ENCODE data around the gene EFCAB11.
A peak's percentile ranks its signal among the peaks of the same experiment; 100 is the strongest.

The EFCAB11 gene, protein sequence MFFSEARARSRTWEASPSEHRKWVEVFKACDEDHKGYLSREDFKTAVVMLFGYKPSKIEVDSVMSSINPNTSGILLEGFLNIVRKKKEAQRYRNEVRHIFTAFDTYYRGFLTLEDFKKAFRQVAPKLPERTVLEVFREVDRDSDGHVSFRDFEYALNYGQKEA

DNA sequence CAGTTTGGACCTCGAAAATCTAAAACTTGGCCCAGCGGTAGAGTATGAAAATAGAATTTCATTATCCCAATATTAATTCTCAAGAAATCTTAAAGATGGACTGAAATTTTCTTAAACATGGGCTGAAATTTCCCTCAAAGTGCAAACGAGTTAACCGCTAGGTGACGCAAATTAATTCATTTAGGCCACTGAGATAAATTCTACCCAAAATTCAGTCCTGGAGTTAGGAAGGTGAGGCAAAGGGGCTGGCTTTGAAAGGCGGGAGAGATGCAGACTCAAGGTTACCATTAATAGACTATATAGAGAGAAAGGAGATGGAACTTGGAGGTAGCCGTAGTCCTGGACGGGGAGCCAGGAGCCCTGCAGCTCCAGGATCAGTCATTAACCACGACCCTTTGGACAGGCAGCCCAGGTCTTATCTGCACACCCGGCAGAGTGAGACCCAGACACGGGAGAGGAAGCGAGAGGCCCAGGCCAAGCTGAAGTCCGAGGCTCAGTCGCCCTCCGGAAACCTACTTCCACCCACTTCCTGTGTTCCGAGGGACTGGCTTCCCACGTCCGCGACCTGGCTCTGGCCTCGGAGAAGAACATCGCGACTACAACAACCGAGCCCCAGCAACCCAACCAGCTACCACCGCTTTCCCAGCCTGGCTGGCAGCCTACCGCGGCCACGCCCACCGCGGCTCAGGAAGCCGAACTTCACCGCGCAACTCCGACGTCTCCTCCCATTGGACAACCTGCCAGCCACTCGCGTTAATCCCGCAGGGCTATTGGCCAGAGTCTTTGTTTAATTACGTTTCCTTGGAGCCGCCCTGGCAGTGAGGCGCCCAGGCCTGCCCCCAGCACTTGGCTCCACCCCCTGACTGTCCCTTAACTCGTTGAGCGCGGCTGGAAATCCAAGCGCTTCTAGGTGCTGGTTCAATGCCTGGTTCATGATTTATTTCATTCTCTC, at the start of gene EFCAB11:
Gene EFCAB11, minus strand, starts transcription at position 661 of the 952 bp plus-strand sequence. Its CDS starts 70 bp downstream, at position 591.
- peak; percentile 100 for DNase-seq

DNA sequence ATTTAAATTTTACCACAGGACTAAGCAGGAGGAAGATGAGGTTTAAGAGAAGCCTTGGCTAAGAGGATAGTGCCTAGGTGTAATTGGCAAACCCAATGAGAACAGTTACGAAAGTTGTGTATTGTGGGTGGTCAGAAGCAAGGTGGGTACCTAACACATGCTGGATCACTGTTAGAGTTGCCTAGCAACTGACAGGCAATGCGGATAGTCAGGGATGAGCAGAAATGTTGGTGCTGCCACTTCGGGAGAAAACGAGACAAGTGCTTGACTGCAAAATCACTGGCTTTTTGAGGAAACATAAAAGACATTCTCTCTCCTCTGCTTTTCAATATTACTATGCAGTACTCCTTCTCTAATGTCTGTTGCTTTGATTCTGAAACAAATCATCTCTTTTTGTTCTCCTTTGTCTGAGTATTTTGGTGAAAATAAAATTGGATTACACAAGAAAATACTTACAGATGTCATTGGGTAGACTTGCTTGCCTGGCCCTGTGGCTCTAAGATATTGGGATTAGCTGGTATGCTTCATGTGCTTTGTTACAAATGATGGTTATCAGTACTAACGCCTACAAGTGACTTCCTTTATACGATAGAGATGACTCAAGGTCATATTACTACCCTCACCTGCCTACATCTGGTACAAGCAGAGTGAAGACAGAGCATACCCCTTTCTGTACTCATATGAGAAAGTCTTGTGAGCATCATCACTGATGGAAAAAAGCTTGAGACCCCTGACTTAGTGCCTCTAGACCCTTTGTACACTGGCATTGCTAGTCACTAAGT, 49.2 kb upstream of the EFCAB11 start:
- DNase-seq = no peak

DNA sequence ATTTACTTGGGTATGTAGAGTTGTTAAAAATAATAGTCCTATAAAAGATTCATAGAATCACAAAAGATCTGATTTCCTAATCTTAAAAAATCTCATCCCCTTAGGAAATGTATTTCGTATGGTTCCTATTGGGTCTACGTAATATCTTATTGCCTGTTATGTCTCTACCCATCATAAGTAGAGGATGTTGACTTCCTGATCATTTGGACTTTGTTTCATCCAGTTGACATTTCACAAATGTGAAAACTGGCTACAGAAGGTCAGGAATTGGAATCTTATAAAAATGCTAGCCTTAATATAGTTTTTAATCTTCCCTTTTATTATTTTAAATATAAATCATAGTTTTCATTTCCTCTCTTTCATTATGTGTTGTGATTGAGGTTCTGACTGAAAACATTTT, 46.4 kb upstream of the EFCAB11 start:
- no peak for DNase-seq

DNA sequence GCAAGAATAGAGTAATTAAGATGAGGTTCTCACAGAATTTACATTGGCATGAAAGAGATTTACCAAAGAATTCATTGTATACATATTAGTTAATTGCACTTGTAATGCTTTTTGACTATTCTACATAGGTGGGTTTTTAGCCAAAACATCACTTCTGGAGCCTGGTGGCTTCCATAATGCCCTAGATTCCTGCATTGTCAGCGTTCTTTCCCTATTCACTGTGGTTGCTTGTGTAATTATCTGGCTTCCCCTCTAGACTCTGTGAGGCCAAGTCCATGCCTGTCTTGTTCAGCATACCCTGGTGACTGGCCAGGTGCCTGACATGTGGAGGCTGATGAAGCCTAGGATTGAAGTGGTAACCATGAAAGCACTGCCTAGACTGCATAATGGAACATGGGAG, 42.4 kb upstream of the EFCAB11 start:
- no peak for DNase-seq

DNA sequence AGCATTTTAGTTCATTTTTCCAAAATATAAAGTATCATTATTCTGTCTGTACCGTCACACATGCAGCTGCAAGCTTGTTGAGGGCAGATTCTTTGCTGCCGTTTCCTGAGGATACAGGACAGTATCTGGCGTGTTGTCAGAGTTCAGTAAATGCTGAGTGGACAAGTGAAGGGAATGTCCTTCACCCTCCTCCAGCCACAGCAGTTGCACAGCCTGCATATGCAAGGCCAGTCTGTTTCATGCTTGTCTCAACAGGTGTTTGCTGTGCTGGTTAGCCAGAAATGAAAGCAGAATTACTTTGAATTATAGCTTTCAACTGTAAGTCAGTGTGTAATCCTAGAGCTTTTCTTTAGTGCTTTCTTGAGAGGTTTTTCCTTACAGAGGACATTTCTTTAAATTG, 37.7 kb upstream of the EFCAB11 start:
- no peak for DNase-seq

DNA sequence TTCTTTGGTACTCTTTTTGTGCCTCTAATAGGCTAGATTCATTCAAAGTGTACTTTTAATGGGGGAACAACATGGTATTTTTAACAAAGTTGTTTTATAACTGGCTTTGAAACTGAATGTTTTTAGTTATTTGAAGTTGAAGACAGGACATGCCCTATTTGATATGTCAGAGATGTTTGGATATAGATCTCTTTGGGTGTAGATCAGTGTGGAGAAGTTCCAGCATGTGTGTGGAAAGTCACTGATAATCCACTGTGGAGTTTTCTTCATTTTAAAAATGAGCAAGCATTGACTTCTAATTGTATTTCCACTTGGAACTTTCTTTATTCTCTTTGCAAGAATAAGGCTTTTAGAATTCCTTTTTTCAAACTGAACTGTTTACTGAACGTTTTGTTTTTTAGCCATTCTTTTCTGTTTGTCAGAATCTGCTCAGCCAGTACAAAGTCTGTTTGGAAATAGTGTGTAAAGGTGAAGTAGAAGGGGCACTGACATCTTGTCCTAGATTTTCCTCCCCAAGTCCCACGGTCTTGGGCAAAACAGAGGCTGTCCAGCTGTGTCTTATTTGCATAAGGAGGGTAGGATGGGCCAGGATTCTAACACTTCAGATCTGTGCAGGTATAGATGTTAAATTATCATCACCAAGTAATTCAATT, 36.2 kb upstream of the EFCAB11 start:
- DNase-seq = no peak

DNA sequence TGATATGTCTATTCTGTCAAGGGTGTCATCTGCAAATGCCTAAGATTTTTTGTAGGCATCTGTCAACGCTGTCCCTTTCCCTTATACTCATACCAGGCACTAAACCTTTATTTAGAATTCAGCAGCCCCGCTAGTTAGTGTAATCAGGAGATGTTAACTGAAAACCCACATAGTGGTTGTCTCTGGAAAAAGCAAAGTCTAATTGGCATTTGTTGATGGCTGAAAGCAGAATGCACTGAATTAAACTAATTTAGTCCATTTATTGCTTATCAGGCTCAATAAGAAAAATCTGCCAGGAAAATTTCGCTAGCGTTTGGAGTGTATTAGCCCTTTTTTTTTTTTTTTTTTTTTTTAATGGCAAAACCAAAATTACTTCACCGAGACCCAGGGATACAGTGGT, 35.7 kb upstream of the EFCAB11 start:
- DNase-seq = no peak

DNA sequence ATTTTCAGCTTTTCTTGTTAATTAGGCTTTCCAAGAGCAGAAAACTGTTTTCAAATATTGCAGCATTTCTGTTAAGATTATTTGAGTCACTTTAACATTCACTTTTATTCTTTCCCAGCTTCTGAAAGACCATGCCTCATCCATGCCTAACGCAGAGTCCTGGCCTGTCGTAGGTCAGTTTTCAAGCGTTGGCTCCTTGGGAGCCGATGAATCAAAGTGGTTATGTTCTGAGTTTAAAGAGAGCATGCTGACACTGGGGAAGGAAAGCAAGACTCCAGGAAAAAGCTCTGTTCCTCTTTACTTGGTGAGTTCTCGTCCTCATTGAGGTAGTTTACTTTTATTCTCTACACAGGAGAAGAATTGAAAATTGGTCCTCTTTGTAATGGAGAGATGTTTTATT, 34.3 kb upstream of the EFCAB11 start:
- no peak for DNase-seq

DNA sequence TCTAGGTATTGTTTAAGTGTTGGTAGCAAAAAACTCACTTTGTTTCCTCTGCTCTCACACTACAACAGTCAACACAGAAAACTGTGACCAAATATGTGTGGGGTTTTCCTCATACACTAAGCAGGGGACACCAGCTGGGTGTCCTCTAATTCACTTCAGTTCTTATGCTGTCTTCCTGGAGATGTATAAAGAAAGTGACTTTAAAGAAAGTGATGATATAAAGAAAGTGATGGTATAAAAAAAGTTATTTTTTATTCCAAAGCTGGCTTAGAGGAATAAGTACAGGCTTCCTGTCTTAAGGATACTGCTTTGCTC, 32.6 kb upstream of the EFCAB11 start:
- DNase-seq = no peak

DNA sequence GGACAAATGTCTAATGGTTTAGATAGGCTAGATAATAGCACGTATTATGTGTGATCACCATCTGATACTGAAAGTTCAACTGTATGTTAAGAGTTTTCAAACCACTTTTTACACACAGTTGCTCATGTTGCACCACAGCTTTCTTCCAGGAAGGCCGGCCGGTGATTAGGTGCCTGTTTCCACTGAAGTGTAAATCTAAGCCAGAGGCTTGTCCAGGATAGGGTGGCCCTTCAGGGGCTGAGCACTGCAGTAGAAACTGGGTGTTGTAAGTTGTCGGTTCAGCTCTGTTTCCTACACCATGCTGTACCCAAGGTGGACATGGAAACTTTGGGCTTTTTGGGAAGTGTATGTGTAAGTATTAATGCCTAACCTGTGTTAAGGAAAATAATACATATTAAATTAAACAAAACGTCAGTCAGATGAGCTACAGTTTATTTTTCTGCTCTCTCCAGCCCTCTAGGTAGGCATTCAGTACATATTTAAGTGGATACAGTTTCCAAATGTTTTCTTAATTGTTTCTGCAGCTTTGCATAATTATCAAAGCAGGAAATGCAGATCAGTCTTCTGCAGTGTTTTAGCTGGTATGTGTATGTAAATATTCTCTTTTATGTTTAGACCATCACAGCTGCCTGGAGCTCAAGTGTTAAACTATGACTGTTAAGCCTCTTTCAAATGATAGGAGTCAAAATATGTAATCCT, 32.1 kb upstream of the EFCAB11 start:
- no peak for DNase-seq

DNA sequence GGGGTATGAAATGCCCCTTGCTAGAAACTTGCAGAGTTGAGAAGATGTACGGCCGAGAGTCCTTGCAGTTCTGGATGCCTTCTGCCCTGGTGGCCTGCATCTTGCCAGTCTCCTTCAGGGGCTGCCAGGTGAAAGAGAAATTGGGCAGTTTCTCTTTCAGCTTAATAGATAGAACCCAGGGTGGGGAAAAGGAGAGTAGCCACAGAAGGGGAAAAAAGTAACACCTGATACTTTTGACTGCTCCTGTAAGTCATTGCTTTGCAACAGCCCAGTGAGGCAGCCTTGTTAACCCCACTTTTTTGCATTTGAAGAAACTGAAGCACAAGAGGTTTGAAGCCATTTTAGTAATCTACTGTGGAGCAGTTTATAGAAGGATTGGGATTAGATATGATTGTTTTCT, 28.8 kb upstream of the EFCAB11 start:
- DNase-seq = no peak

DNA sequence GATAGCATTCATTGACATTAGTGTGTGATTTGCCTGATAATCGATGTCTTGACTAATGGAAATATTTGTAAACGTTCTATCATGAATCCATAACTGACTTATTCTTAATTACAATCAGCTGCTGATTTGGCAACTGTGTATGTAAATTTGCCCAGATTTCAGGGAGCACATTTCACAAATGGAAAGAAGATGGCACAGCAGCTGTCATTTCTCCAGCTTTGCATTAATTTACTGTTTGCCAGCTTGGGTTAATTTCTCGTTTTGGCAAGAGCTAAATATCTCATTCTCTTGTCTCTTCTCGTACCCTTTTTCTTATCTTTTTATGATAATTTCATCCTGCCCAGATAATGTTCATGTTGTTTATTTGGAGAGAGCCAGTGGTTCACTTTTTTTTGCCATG, 24.1 kb upstream of the EFCAB11 start:
- no peak for DNase-seq

DNA sequence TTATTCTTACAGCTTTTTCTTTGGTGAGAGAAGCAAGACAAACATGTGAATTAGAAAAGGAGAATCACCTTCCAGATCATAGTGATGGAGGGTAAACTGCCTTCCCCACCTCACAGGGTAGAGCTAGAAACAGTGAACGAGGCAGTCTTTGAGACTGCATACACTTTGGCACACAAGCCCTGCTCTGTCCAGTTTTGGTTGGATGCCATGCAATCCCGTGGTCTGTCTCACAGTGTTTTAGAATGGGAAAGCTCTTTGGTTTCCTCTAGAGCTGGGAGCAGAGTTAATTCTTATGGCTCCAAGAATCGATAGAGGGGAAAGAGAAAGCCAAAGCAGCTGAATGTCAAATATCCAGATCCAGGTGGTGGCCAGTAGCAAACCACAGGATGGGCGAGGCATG, 23.1 kb upstream of the EFCAB11 start:
- DNase-seq = no peak

DNA sequence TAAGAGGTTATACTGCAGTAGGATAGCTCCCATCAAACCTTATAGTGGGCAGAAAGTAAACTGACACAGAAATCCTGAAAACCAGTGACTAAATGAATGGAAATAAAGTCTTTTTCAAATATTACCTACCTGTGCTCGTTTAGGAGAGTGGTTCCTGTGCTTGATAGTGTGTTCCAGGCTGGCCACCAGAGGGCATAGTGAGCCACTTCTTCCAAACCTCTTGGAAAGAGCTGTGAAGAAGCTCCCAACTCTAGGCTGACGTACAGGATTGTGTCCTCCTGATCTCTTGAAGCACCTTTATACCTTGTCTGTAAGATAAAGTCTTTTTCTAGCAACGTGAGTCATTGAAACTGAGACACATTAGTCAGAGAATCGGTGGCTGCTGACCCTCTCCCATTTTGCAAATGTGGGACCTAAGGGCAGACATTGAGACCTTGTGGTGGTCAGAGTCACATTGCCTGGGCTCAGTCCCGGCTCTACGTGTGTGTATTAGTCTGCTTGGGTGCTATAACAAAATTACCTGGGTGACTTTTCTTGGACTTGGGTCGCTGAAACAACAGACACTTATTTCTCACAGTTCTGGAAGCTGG, 18.8 kb upstream of the EFCAB11 start:
- peak; percentile 34 for DNase-seq

DNA sequence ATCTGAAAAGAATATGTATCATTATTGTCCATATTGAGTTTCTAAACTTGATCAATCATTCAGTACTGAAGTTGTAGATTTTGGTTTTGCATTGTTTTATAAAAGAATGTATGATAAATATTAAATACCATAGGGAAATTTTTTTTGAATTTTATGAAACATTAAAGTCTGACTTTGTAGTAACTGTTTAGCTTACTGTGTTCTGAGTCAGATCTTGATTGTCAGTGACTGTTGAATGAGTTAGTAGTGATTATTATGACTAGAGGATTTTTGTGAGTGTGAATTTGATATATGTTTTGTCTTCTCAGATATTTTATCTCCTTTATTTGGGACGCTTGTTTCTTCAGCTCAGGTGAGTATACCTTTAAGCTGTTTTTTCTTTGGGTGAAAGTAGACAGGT, 11.3 kb upstream of the EFCAB11 start:
- no peak for DNase-seq

DNA sequence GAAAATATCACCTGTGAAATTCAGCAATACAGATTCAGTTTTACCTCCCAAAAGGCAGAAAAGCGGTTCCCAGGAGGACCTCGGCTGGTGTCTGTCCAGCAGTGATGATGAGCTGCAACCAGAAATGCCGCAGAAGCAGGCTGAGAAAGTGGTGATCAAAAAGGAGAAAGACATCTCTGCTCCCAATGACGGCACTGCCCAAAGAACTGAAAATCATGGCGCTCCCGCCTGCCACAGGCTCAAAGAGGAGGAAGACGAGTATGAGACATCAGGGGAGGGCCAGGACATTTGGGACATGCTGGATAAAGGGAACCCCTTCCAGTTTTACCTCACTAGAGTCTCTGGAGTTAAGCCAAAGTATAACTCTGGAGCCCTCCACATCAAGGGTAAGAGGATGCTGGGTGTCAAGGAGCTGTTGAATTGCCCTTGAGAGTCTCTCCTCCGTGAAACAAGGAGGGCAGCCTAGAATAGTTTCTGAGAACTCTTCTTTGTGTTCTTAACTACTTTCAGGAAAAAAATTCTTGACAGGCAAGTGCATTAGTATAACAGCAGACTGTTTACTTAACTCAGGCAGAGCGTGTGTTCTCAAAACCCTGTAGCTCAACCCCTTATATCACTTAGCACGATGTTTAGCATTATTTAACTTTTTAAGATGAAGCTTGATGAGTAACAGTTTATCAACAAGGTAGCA, 8.9 kb upstream of the EFCAB11 start:
- no peak for DNase-seq

DNA sequence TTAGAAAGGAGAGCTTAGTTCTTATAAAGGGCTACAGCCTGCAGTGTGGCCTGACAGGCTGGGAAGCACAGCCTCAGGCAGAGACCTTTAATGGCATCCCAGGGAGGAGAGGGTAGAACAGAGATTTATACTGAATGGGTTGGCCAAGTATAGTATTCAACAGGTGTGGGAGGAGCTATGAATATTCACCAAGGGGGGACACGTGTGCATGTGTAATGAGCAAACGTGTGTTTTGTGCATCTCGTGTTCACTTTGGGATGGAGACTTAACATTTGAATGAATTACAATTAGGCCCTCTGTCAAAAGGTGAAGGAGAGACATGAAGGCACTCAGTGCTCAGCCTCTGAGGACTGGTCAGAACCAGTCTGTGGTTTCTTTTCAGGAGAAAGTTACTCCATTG, 6.4 kb upstream of the EFCAB11 start:
- no peak for DNase-seq

DNA sequence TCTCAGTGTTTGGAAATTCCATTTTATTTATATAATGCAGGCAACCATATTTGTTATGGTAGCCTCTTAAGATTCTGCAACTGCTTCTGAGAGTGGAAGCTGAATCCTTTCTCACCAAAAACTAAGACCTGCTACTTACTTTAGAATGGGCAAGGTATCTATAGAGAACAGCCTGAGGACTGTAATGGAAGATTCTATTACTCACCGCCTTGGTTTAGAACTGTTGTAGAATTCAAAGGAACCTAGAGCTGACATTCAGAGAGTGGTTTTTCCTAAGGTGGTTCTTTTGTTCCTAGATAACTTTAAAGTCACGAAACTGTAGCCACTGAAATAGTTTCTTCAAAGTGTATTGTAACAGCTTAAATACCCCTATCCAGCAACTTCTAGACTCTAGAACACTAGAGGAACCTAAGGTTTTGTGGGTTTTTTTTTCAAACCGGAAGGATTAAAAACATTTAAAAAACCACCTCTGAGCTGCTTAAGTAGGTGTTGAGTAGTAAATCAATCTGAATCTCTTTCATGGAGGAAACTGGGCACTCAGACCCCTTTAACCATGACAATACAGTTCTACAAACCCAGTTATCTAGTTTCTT, 5.4 kb upstream of the EFCAB11 start:
- no peak for DNase-seq

DNA sequence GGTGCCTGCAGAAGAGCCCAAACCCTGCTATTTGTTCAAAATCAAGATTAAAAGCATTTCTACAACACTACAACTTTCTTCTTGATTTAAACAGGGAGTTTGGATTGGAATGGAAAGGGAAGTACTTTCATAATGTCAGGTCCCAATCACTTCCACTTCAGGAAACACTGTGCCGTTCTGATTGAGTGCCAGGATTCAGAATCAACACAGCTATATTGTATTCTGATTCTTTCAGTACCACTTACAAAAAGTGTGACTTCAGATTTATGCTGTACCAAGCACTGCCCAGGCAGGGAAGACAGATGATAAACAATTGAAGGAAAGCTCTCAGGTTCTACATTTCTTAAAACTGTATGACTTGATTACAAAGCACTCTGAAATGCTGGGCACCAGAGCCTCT, 4.4 kb upstream of the EFCAB11 start:
- DNase-seq = no peak

DNA sequence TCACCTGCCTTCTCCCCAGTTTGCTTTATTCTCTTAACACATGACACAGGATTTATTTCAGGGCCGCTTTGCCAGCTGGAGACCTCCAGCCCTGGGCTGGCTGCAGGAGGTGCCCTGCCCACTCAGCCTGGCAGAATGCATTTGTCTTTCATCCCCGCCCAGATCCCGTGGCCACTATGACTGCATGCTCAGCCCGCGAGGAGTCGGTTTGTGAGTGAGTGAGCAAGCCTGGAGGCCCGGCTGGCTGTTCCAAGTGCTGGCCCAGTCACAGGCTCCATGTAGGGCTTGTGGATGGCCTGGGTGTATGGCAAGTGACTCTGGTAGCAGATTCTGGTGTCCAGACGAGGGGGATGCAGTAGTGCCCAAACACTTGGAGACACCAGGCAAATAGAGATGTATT, 3.3 kb upstream of the EFCAB11 start:
- no peak for DNase-seq

DNA sequence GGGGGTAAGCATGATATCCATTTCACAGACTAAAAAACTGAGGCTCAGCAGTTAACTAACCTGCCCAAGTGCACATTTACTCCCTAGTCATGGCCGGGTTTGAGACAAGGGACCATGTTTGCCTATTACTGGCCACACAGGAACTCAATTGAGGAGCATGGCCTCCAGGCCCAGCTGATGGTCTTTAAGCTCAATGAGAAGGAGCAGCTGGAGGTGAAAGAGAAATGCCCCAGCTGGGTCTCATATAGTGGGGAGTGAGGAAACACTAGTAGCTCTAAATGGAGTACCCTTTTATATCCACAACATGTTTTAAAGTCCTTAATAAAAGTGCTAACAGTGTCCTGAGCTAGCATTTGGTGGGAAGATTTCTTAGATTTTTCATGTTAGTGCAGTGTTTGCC, 2.8 kb upstream of the EFCAB11 start:
- no peak for DNase-seq
